HEK293 (cell line): Measurements from ENCODE around the gene PNPO.

ENCODE experiments used
- IKZF3 ChIP-seq: fragments of 450-650 bp; IDR thresholded peaks from 2 replicates; pipeline ENCODE4 v1.5.0; 2018; ENCODE audit warnings: missing biosample characterization, mild to moderate bottlenecking, missing genetic modification characterization, moderate library complexity
- SCRT1 ChIP-seq: fragments of 450-650 bp; formaldehyde crosslinking; IDR thresholded peaks from 2 replicates; pipeline ENCODE4 v1.5.1; 2016; ENCODE audit warnings: missing biosample characterization, missing genetic modification characterization, borderline replicate concordance
- SETDB1 ChIP-seq: IDR thresholded peaks from one replicate; pipeline ENCODE4 v1.6.1; 2017; ENCODE audit warnings: mild to moderate bottlenecking, low read length, moderate library complexity, mixed read lengths; ENCODE audit not compliant: insufficient read length
- TCF7L2 ChIP-seq: IDR thresholded peaks from 2 replicates; pipeline ENCODE4 v1.6.1; 2011; ENCODE audit warnings: low read depth, mild to moderate bottlenecking, inconsistent platforms, low read length, moderate library complexity, borderline replicate concordance
- ZBTB21 ChIP-seq: fragments of 450-650 bp; formaldehyde crosslinking; IDR thresholded peaks from 2 replicates; pipeline ENCODE4 v1.5.1; 2017; ENCODE audit warnings: missing biosample characterization, missing genetic modification characterization
- ZBTB48 ChIP-seq: fragments of 450-650 bp; formaldehyde crosslinking; IDR thresholded peaks from 2 replicates; pipeline ENCODE4 v1.5.1; 2016; ENCODE audit warnings: missing biosample characterization, missing genetic modification characterization
- ZBTB8A ChIP-seq: fragments of 450-650 bp; formaldehyde crosslinking; IDR thresholded peaks from 2 replicates; pipeline ENCODE4 v1.5.1; 2016; ENCODE audit warnings: missing biosample characterization, missing genetic modification characterization
- ZEB2 ChIP-seq: fragments of 450-650 bp; formaldehyde crosslinking; IDR thresholded peaks from 2 replicates; pipeline ENCODE4 v1.5.1; 2016; ENCODE audit warnings: missing biosample characterization, missing genetic modification characterization
- ZFP37 ChIP-seq: fragments of 450-650 bp; formaldehyde crosslinking; IDR thresholded peaks from 2 replicates; pipeline ENCODE4 v1.5.1; 2016; ENCODE audit warnings: missing biosample characterization, missing genetic modification characterization
- ZNF138 ChIP-seq: fragments of 450-650 bp; formaldehyde crosslinking; IDR thresholded peaks from 2 replicates; pipeline ENCODE4 v1.5.1; 2016; ENCODE audit warnings: missing biosample characterization, missing genetic modification characterization, borderline replicate concordance
- ZNF140 ChIP-seq: fragments of 450-650 bp; formaldehyde crosslinking; IDR thresholded peaks from 2 replicates; pipeline ENCODE4 v1.5.1; 2016; ENCODE audit warnings: missing biosample characterization, missing genetic modification characterization
- ZNF169 ChIP-seq: fragments of 450-650 bp; formaldehyde crosslinking; IDR thresholded peaks from 2 replicates; pipeline ENCODE4 v1.5.1; 2016; ENCODE audit warnings: missing biosample characterization, missing genetic modification characterization
- ZNF211 ChIP-seq: fragments of 450-650 bp; formaldehyde crosslinking; IDR thresholded peaks from 2 replicates; pipeline ENCODE4 v1.5.1; 2016; ENCODE audit warnings: low read depth, missing biosample characterization, missing genetic modification characterization
- ZNF214 ChIP-seq: fragments of 450-650 bp; formaldehyde crosslinking; IDR thresholded peaks from 2 replicates; pipeline ENCODE4 v1.5.1; 2017; ENCODE audit warnings: missing biosample characterization, mild to moderate bottlenecking, missing genetic modification characterization, borderline replicate concordance
- ZNF223 ChIP-seq: fragments of 450-650 bp; formaldehyde crosslinking; IDR thresholded peaks from 2 replicates; pipeline ENCODE4 v1.5.1; 2016; ENCODE audit warnings: missing biosample characterization, missing genetic modification characterization
- ZNF274 ChIP-seq, 2 experiments: fragments of 200-500 bp in 1 of 2; fragments of 450-650 bp in 1 of 2; sonication (Bioruptor generic) in 1 of 2; formaldehyde crosslinking in 1 of 2; IDR thresholded peaks; 2 replicates each; pipeline versions ENCODE4 v1.5.1 to v1.6.1; 2014 to 2016; ENCODE audit warnings: borderline replicate concordance in 1 of 2, inconsistent platforms in 1 of 2, low read length in 1 of 2, missing biosample characterization in 1 of 2, missing genetic modification characterization in 1 of 2
- ZNF280D ChIP-seq: fragments of 450-650 bp; formaldehyde crosslinking; IDR thresholded peaks from 2 replicates; pipeline ENCODE4 v1.5.1; 2016; ENCODE audit warnings: missing biosample characterization, missing genetic modification characterization
- ZNF292 ChIP-seq: fragments of 450-650 bp; formaldehyde crosslinking; IDR thresholded peaks from 2 replicates; pipeline ENCODE4 v1.5.1; 2016; ENCODE audit warnings: low read depth, missing biosample characterization, missing genetic modification characterization, borderline replicate concordance
- ZNF391 ChIP-seq: fragments of 450-650 bp; formaldehyde crosslinking; IDR thresholded peaks from 2 replicates; pipeline ENCODE4 v1.5.1; 2016; ENCODE audit warnings: low read depth, missing biosample characterization, missing genetic modification characterization, borderline replicate concordance
- ZNF501 ChIP-seq: fragments of 450-650 bp; formaldehyde crosslinking; IDR thresholded peaks from 2 replicates; pipeline ENCODE4 v1.5.1; 2016; ENCODE audit warnings: missing biosample characterization, missing genetic modification characterization
- ZNF521 ChIP-seq: fragments of 450-650 bp; formaldehyde crosslinking; IDR thresholded peaks from 2 replicates; pipeline ENCODE4 v1.5.1; 2017; ENCODE audit warnings: missing biosample characterization, mild to moderate bottlenecking, missing genetic modification characterization
- ZNF626 ChIP-seq: fragments of 450-650 bp; sonication (Bioruptor Pico); formaldehyde crosslinking; IDR thresholded peaks from 2 replicates; pipeline ENCODE4 v1.5.1; 2018; ENCODE audit warnings: missing biosample characterization, missing genetic modification characterization, inconsistent platforms
- ZNF768 ChIP-seq: fragments of 450-650 bp; formaldehyde crosslinking; IDR thresholded peaks from 2 replicates; pipeline ENCODE4 v1.5.1; 2018; ENCODE audit warnings: missing biosample characterization, mild to moderate bottlenecking, missing genetic modification characterization
- ZNF776 ChIP-seq: fragments of 450-650 bp; formaldehyde crosslinking; IDR thresholded peaks from 2 replicates; pipeline ENCODE4 v1.5.0; 2017; ENCODE audit warnings: missing biosample characterization, missing genetic modification characterization, borderline replicate concordance
- ZNF837 ChIP-seq: fragments of 450-650 bp; formaldehyde crosslinking; IDR thresholded peaks from 2 replicates; pipeline ENCODE4 v1.5.1; 2016; ENCODE audit warnings: missing biosample characterization, missing genetic modification characterization
- TF ChIP-seq, protein P1 (sequence below): fragments of 450-650 bp; formaldehyde crosslinking; IDR thresholded peaks from 2 replicates; pipeline ENCODE4 v1.5.1; 2017; ENCODE audit warnings: missing biosample characterization, mild to moderate bottlenecking, missing genetic modification characterization, moderate library complexity
- TF ChIP-seq, protein P2 (sequence below): fragments of 450-650 bp; formaldehyde crosslinking; IDR thresholded peaks from 2 replicates; pipeline ENCODE4 v1.5.1; 2017; ENCODE audit warnings: missing biosample characterization, missing genetic modification characterization
- TF ChIP-seq, protein P3 (sequence below): fragments of 450-650 bp; IDR thresholded peaks from 2 replicates; pipeline ENCODE4 v1.5.1; 2018; ENCODE audit warnings: missing biosample characterization, mild to moderate bottlenecking, missing genetic modification characterization
- TF ChIP-seq, protein P4 (sequence below): fragments of 450-650 bp; formaldehyde crosslinking; optimal IDR thresholded peaks from 2 replicates; pipeline ENCODE3; 2016; ENCODE audit warnings: missing biosample characterization, mild to moderate bottlenecking, missing genetic modification characterization

Gene PNPO

DNA sequence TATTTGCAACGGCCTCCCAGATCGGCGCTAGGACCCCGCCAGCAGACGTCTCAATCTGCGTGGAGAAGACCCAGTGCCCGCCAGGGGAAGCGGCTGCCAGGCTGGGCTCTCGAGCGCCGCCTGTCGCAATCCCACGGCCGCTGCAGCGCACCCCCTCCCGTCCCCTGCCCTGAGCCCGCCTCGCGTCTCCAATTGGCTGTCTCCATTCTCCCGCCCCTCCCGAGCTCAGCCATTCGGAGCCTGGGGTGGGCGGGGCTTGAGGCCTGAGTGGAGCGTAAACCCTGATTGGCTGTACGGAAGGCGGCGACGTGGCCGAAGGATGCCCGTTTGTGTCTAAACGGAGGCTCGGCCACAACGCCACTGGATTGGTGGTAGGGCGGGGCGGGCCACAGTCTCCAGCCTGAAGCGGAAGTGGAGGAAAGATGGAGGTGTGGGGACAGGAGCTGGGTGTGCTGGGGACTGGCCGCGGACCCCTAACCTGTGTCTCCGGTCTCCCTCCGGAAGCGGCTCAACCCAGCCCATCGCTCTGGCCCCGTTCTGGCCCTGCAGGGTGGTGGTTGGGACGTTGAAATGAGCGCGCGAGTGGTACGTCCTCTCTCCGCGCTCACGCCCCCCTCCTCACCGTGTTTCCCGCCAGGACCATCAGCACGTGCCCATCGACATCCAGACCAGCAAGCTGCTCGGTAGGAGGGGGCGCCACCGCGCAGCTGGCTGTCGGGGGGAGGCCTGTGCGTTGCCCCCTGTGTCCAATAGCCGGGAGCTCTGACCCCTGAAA lies 29.5 kb downstream of the PNPO start, which contains the start of gene CDK5RAP3 (continued):
- TF ChIP-seq, protein P1, sequence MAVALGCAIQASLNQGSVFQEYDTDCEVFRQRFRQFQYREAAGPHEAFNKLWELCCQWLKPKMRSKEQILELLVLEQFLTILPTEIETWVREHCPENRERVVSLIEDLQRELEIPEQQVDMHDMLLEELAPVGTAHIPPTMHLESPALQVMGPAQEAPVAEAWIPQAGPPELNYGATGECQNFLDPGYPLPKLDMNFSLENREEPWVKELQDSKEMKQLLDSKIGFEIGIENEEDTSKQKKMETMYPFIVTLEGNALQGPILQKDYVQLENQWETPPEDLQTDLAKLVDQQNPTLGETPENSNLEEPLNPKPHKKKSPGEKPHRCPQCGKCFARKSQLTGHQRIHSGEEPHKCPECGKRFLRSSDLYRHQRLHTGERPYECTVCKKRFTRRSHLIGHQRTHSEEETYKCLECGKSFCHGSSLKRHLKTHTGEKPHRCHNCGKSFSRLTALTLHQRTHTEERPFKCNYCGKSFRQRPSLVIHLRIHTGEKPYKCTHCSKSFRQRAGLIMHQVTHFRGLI (tag by site-specific recombination): no peak; the same call in none of the 2 replicates
- TF ChIP-seq ZNF169 (tag by site-specific recombination): no peak; the same call in 1 of the 2 replicates
- TF ChIP-seq ZNF214 (tag by site-specific recombination): no peak
- no peak for TF ChIP-seq ZNF211 (tag by site-specific recombination)
- TF ChIP-seq ZBTB21: no peak; the same call in 1 of the 2 replicates
- TF ChIP-seq IKZF3 (tag by site-specific recombination): no peak
- TF ChIP-seq, protein P2, sequence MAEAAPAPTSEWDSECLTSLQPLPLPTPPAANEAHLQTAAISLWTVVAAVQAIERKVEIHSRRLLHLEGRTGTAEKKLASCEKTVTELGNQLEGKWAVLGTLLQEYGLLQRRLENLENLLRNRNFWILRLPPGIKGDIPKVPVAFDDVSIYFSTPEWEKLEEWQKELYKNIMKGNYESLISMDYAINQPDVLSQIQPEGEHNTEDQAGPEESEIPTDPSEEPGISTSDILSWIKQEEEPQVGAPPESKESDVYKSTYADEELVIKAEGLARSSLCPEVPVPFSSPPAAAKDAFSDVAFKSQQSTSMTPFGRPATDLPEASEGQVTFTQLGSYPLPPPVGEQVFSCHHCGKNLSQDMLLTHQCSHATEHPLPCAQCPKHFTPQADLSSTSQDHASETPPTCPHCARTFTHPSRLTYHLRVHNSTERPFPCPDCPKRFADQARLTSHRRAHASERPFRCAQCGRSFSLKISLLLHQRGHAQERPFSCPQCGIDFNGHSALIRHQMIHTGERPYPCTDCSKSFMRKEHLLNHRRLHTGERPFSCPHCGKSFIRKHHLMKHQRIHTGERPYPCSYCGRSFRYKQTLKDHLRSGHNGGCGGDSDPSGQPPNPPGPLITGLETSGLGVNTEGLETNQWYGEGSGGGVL (tag by site-specific recombination): peak; percentile 60; the same call in 1 of the 2 replicates
- no peak; the same call in 1 of the 2 replicates for TF ChIP-seq ZNF280D
- TF ChIP-seq ZNF391 (tag by site-specific recombination): 0 out of 2 replicates have a peak, but pooled peaks have one; percentile 36
- TF ChIP-seq ZNF292 (tag by site-specific recombination): no peak
- no peak for TF ChIP-seq ZNF138 (tag by site-specific recombination)
- no peak for TF ChIP-seq ZNF521 (tag by site-specific recombination)
- no peak for TF ChIP-seq TCF7L2
- TF ChIP-seq, protein P3, sequence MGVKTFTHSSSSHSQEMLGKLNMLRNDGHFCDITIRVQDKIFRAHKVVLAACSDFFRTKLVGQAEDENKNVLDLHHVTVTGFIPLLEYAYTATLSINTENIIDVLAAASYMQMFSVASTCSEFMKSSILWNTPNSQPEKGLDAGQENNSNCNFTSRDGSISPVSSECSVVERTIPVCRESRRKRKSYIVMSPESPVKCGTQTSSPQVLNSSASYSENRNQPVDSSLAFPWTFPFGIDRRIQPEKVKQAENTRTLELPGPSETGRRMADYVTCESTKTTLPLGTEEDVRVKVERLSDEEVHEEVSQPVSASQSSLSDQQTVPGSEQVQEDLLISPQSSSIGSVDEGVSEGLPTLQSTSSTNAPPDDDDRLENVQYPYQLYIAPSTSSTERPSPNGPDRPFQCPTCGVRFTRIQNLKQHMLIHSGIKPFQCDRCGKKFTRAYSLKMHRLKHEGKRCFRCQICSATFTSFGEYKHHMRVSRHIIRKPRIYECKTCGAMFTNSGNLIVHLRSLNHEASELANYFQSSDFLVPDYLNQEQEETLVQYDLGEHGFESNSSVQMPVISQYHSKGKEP (tag by site-specific recombination): no peak; the same call in 1 of the 2 replicates
- TF ChIP-seq ZEB2 (tag by site-specific recombination): peak; percentile 64
- no peak for TF ChIP-seq ZNF223 (tag by site-specific recombination)
- TF ChIP-seq ZBTB8A (tag by site-specific recombination): 0 out of 2 replicates have a peak, but pooled peaks have one; percentile 47
- no peak; the same call in 1 of the 2 replicates for TF ChIP-seq ZNF768 (tag by site-specific recombination)
- no peak for TF ChIP-seq ZNF140 (tag by site-specific recombination)
- no peak for TF ChIP-seq SCRT1
- peak; percentile 61 for TF ChIP-seq SETDB1
- TF ChIP-seq ZBTB48 (tag by site-specific recombination): peak; percentile 79
- TF ChIP-seq ZNF837: no peak
- no peak for TF ChIP-seq ZNF274 (IDR thresholded peaks at IDR 0.05; ENCODE audit: low read length)
- TF ChIP-seq ZNF274 (tag by site-specific recombination; IDR thresholded peaks at IDR 0.05; ENCODE audit: borderline replicate concordance): no peak
- TF ChIP-seq, protein P4, sequence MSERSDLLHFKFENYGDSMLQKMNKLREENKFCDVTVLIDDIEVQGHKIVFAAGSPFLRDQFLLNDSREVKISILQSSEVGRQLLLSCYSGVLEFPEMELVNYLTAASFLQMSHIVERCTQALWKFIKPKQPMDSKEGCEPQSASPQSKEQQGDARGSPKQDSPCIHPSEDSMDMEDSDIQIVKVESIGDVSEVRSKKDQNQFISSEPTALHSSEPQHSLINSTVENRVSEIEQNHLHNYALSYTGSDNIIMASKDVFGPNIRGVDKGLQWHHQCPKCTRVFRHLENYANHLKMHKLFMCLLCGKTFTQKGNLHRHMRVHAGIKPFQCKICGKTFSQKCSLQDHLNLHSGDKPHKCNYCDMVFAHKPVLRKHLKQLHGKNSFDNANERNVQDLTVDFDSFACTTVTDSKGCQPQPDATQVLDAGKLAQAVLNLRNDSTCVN (tag by site-specific recombination): peak; percentile 79
- no peak for TF ChIP-seq ZNF626 (tag by site-specific recombination)
- no peak for TF ChIP-seq ZNF776 (tag by site-specific recombination)
- TF ChIP-seq ZFP37 (tag by site-specific recombination): 0 out of 2 replicates have a peak, but pooled peaks have one; percentile 43
- peak; percentile 88 for TF ChIP-seq ZNF501
